HG03521 (cell line): ENCODE results near the gene SPTLC3.
"Not testable (repeated sequence)": the region's sequence is repeated elsewhere in the genome, so short reads cannot be mapped to it uniquely, and the experiment has no call there.

Experiments
- ATAC-seq: cut with Tn5 transposase; IDR thresholded peaks from one replicate; pipeline ENCODE4 v1.9.1; 2021; ENCODE audit warnings: mild to moderate bottlenecking, moderate library complexity; ENCODE audit not compliant: unreplicated experiment

SPTLC3 gene

GRCh38 chr20:13008761-13009681 lies at the start of gene SPTLC3:
Gene SPTLC3, plus strand, starts transcription at chr20:13008972. Its CDS starts 296 bp downstream, at chr20:13009268.
- ATAC-seq, result peak; percentile 31

DNA sequence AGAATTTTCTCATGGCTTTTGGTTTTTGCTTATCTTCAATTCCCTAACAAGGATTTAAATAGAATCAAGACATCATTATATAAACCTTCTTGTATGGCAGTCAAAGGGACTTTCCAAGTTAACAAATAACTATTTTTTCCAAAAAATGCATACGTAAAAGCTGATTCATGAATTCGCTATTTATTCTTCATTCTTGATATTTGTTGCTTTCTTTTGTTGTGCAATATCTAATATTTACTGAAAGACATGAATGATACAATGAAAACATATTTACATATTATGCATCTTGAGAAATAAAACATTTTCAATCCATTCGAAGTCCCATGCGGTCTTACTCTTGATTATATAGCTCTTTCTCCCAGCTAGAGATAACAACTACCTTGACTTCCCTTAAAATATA lies 47.0 kb upstream of the SPTLC3 start:
- no peak for ATAC-seq

GRCh38 chr20:12962895-12963294 lies 45.9 kb upstream of the SPTLC3 start:
- no peak for ATAC-seq

DNA sequence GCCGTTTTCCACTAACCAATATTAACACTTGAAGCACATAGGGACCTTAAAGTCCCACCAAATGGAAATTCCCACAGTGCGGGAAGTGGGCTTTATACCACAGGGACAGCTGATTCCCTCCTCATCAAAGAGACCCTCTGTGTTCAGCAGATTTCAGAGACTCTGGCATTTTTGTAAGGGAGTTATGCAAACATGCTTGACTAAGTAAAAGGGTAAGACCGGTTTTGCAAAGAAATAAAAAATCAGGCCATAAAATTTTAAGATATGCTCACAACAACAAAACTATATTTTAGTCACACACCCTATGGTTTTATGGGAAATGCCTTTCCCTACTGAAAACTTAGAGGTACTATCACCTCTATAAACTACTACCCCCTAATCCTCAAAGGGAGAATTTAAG lies 45.4 kb upstream of the SPTLC3 start:
- ATAC-seq, result no peak

DNA sequence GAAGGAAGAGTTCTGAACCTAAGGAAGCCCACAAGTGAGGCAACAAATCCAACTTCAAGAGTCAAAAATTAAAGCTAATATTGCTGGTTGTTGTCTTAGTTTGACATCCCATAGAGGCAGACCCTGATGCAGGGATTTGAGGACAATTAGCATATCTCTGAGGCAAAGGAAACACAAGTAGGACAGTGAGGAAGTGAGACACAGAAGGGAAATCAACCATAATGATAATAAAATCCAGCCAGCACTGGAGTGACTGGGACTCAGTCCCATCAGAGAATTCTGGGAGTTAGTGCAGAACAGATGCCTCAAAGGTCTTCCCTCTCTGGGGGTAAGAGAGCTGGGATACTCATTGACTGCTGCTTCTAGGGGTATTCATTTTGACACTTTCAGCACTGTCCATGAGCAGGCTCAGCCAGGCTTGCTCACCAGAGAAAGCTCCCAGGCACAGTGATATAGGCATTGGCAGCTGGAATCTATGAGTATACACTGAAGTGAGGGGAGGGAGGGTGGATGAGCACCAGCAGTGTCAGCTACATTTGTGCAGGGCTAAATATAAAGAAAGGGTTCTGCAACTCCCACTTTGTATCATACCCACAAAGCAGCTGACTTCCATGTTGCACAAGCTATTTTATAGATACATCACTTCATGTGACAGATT lies 43.4 kb upstream of the SPTLC3 start:
- ATAC-seq, result no peak

DNA sequence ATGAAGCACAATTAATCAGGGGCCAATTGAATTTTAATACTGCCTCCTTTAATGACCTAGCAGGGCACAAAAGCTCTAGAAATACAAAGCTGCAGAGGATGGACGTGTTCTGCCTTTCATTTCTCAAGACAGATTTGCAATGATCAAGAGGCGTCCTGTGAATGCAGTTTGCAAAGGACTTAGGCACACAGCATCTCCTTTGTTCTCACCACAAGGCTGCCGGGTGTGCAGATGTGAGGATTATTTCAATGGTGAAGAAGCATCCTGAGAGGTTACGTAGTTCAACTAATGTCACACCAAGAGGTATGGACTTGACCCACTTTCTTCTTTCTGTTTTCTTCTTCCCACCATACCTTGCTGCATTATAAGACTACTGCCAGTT lies 42.9 kb upstream of the SPTLC3 start:
- ATAC-seq, result no peak

DNA sequence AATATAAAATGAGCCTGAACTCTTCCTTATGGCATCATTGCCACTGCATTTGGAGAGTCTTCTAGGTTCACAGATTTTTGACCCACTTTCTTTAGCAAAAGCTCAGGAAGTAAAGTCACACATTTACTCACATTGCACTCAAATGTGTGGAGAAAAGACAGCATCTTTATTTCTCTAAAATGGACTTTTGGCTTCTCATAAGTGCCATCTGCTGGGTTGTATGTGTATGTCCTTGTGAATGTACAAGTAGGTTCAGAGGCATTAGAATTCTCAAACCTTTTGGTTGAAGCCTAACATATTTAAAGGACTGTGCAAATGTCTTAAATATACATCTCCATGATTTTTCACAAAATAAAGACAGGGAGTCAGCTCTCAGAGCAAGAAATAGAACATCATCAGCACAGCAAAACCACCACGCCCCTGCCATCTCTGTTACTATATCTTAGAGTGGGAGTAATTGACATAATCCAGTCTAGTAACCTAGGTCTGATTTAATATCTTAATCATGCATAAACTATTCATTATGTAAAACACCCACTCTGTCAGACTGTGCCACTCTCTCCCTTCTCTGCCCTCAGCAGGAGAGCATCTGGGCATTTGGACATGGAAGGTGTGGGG lies 42.2 kb upstream of the SPTLC3 start:
- no peak for ATAC-seq

DNA sequence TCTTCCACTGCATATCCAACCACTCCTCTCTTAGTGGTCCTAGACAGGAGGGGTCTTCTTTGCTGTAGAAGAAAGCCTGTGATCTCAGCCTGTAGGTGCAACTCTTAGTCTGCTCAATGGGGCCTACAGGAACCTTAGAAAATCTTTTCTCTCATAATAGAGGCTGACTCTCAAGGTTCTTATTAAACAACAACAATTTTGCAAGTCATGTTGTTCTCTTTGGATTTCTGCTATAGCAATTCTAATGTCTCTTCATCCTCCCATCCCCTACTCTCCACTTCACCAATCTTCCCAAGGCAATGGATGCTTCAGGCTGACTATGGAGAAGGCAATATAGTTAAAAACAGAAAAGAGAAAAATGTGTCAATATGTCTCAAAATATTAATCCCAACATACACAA lies 40.8 kb upstream of the SPTLC3 start:
- no peak for ATAC-seq

GRCh38 chr20:12968472-12968871 lies 40.3 kb upstream of the SPTLC3 start:
- ATAC-seq, result no peak

- ATAC-seq, result no peak
Observed at GRCh38 chr20:12969071-12969669, 39.6 kb upstream of the SPTLC3 start.

DNA sequence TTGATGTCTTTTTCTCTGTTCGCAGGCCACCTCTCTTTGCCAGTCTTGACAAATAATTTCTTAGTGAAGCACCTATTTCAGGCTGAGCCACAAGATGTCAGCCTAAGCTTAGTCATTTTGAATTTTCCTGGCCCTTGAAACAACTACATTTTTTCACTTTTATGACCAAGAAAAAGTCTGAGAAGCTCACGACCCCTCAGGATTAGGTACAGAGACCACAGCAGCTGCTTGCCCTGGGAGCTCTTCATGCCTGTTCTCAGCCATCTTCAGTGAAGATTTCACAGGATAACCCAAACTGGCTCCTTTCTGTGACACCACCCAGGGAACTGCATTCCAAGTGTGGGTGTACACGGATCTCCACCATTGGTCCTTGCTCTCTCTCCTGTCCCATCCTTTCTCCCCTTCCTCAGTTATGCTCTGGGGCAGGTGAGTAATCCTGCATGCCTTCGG lies 38.4 kb upstream of the SPTLC3 start:
- ATAC-seq, result no peak

DNA sequence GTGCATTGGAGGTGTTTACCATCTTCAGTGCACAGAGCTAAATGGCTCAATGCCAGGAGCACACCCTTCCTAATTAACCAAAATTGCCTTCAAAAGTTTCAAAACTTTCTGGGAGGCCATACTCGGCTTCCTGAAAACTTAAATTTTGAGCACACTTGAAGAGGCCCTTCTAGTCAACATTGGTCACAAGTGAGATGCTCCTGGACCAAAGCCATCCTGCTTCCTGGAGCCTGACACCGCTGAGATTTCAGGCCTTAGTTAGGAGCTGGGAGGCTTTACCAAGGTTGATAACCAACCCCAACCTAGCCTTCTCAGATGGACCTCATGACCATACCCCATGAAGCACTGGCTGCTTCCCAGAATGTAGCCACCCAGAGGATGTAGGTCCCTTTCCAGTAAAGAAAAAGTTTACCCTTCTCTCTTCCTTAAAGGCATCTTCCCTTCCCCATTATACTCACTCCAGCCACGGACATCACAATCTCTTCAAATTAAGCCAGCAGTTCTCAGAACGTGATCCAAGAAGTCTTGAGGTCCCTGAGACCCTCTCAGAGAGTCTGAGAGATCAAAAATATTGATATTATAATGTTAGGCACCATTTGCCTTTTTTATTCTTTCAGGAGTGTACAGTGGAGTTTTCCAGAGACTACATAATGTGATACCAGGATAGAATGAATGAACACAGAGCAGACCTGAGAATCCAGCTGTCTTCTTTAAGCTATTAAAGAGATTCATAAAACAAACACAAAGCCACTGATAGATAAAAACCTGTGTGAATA lies 32.8 kb upstream of the SPTLC3 start:
- ATAC-seq, result no peak

GRCh38 chr20:12976720-12977309 lies 32.0 kb upstream of the SPTLC3 start:
- no peak for ATAC-seq

DNA sequence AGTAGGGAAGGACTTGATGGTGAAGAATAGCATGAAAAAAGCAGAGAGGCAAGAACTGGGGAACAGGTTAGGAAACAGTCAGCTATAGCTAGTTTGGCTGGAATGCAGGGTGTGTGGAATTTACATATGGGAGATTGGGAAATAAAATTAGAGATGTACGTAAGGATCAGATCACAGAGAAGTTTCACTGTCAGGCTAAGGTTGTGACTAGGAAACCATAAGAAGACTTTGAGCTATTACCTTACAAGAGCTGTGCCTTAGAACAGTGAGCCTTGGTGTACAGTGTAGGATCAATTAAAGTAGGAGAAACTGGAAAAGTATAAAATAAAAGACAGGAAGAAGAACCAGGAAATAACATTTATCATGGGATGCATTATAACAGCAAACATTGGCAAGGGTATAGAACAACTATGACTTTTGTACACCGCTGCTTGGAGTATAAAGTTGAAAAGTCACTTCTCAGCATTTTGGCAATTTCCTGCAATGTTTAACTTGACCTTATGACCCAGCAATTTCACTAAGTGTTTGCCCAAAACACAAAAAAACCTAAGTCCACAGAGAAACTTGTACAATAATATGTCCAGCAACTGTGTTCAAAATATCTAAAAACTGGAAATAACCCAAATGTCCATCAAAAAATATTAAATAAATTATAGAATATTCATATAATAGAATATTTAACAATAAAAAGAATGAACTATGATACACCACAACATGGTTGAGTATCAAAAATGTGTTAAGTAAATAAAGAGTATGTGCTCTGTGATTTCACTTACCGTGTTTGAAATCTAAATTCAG lies 31.2 kb upstream of the SPTLC3 start:
- no peak for ATAC-seq

DNA sequence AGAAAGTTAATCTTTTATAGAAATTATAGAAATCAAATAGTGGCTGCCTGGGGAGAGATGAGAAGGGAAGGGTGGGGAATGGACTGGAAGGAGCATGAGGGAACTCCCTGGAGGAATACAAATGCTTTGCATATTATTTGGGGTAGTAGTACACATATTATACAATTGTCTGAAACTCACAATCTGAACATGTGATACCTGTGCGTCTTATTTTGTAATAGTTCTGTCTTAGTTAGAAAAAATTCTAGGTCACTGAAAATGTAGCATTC lies 30.7 kb upstream of the SPTLC3 start:
- no peak for ATAC-seq

DNA sequence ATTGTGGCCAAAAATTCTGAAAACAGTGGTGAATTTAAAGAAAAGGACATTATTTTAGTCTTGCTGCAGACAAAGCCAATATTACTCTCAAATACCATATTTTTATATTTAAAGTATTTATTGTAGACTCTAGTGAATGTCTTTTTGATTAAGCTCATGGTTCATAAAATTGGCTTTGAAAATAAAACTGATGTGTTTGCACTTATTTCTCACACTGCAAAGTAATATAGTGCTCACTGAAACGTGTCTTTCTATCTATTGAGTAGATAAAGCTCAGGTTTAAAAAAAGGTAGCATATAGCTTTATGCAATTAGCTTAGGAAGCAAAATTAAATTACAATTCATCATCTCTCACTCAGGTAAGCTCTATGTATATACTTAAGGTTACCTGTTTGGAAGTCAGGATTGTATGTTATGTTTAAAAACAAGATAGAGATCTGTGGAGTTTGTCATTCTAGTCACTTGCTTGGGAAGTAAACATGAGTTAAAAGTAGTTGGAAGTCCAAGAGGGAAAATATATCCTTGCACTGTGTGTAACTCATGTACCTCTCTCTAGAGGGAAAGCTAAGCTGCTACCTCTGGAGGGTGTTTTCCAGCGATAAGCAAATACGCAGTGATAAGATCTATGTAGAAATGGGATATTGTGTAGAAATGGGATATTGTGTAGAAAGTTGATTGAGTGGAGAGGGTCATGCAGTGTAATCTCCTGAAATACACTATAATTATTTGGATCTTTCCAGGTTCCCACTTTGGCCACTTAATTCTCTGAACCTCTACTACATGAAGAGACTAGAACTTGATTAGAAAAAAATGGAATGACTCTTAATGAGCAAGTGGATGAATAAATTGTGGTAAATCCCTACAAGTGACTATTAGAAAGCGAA lies 29.9 kb upstream of the SPTLC3 start:
- ATAC-seq, result no peak

- not testable (repeated sequence) for ATAC-seq
Observed at GRCh38 chr20:12979713-12980112, 29.1 kb upstream of the SPTLC3 start.

DNA sequence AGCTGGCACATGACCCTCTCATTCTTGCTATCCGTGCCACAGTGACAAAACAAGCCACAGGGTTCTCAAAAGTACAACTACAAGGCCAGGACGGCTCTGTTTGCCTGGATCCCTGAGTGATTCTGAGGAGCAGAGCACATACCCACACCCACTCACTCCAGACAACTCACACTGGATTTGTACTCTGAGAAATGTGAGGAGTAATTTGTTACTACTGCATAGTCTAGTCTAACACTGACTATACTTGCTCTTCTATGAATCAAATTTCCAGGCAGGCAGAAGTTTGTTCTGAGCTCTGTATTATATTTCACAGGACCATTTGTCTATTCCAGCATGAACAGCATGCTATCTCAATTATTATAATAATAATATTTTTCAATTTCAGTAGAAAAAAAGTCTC lies 26.7 kb upstream of the SPTLC3 start:
- no peak for ATAC-seq
